ENCODE data around the gene ESD.
"Not testable (repeated sequence)": the region's sequence is repeated elsewhere in the genome, so short reads cannot be mapped to it uniquely, and the experiment has no call there.

Gene ESD, protein sequence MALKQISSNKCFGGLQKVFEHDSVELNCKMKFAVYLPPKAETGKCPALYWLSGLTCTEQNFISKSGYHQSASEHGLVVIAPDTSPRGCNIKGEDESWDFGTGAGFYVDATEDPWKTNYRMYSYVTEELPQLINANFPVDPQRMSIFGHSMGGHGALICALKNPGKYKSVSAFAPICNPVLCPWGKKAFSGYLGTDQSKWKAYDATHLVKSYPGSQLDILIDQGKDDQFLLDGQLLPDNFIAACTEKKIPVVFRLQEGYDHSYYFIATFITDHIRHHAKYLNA

DNA sequence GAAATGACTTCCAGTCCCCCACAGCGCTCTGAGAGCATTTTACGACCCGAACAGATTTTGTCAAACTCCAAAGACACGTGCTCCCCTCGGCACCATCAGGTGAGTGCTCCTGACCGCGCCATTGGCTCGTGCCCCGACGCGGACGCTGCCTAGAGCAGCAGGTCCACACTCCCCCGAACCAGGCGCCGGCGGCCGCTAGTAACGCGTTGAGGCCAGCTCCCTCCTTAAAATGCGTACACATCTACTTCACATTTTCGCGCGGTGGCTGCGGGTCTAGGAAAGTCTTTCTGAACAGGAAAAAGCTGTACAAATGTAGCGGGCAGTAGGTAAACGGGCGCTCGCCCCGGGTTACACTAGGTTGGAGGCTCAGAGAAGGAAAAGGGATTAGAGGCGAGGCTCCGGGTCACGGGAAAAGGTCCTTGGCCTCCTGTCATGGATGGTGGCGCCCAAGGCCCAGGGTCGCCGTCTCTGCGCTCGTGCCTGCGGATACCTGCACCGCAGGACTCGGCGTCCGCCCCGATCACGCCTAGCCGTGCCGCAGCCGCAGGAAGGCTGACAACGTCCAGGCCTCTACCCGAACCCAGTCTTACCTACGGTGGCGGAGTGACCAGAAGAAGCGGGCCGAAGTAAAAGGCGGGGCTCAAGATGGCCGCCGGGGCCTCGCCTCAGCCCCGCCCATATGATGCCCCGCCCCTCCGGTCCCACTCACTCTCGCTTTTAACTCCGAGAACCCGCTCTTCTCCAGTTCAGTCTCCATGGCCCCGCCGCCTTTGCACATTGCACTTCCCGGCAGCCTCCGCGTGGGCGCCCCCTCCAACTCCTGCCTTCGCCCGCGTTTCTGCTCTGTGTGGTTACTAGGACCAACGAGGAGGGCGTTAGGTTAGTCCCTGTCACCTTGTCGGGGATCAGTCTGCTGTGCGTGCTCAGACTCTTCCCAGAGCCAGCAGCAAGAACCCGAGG, at the start of gene ESD:
TSS of gene ESD (minus strand) at position 647 of the 960 bp plus-strand sequence. CDS start 5,748 bp downstream, outside the sequence.
- peak; percentile 94 for DNase-seq

GRCh38 chr13:46846726-46847125, 49.8 kb upstream of the ESD start:
- DNase-seq = no peak

GRCh38 chr13:46845146-46845545, 48.2 kb upstream of the ESD start:
- no peak for DNase-seq

GRCh38 chr13:46844431-46844830, 47.5 kb upstream of the ESD start:
- no peak for DNase-seq

- no peak for DNase-seq
Observed at GRCh38 chr13:46839399-46839798, 42.4 kb upstream of the ESD start.

- no peak for DNase-seq
Observed at GRCh38 chr13:46834657-46835056, 37.7 kb upstream of the ESD start.

- peak; percentile 3 for DNase-seq
Observed at GRCh38 chr13:46831588-46832194, 34.7 kb upstream of the ESD start.

DNA sequence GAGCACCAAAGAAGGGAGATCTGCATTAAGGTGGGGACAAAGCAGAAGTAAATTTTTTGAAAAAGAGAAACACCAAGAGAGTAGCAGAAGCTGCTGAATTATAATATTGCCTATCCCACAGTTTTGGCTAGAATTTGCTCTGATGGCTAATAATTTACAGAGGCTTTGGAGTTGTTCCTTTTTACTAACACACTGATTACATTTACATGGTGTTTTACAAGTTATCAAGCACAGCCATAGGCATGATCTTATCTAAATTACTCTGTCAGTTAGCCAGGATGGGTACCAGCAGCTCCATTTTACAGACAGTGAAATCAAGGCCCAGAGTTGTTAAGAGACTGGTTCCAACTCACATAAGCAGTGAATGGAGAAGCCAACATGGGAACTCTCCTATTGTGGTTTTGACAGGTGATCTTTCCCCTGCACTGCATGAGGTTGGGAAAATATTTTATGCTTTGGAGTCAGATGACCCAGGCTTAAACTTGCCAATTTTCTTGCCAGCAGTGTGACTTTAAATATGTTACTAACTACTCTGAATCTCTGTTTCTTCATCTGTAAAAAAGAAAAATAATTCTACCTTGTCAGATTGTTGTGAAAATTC, 33.5 kb upstream of the ESD start:
- DNase-seq = no peak

DNA sequence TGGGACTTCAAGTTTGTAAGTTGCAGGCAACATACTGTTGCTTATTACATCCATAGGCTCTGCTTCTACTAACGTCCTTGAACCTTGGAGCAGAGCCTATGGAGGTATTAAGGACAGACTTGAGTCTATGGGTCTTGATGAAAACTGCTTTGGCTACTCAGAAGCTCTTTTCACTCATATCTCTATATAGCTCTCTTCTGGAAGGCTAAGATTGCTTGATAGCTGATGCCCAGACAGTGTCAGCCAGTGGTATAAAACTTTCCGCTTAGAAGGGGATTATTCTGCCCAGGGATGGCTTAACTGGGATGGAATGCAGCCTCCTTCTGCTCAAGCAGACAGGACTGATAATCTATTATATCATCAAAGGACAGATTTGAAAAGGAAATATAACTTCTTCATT, 25.6 kb upstream of the ESD start:
- DNase-seq = no peak

DNA sequence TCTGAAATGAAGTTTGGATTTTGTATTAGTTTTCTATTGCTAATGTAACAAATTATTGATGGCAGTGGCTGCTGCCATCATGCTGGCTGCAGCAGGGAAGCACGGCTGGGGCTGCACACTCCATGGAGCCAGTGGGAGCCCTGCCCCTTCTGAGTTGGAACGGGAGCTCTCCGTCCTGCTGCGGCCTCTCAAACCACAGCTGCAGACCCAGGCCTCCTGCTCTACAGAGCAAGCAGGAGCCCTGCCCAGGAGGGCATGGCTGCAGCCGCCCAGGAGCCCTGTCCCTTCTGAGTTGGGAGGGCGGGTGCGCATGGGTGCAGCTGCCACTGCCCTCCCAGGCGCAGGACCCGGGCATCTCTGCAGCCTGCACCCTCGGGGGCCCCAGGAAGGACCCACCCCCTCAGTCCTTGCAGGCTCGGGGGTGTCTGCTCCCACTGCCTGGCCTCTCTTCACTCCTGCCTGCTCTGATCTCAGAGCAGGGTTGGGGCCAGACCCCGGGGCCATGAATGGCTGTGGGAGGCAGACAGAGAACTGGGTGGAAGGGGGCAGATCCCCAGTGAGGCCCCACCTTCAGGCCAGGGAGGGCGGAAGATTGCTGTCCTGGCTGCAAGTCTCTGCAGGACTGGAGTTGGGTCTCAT, 21.0 kb upstream of the ESD start:
- no peak for DNase-seq

DNA sequence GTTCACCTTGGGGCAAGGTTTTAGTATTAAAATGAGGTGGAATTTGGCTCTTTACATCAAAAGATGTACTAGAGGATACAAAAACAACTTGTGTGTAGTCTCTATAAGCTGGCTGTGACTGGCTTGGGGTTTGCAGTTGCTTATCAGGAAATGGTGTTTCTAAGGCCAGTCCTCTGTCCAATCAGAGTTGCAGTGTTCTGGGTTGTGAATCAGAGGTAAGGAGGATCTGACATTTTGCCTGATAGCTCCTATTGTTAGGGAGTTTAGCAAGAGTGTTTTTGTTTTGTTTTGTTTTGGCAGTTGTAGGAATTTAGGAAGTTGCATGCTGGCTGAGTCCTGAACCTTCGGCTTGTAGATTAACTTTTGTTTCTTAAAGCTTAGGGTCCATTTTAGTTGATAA, 20.1 kb upstream of the ESD start:
- DNase-seq = no peak

DNA sequence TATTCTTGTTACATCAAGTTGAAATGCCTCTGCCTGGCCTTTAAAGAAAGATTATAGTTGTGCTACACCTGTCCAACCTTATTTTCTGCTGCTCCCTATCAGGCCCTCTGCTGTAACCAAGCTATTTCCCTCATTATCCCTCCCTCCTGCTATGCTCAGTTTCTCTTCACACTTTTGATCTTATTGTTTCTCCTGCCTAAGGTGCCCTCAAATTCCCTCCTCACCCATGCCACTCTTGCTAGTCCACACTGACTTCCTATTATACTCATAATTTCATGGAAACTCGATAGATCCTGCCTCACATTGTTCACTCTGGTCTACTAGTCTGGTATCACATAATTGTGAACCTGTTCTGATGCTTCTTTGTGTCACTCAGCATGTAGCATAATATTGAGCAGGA, 19.4 kb upstream of the ESD start:
- no peak for DNase-seq

DNA sequence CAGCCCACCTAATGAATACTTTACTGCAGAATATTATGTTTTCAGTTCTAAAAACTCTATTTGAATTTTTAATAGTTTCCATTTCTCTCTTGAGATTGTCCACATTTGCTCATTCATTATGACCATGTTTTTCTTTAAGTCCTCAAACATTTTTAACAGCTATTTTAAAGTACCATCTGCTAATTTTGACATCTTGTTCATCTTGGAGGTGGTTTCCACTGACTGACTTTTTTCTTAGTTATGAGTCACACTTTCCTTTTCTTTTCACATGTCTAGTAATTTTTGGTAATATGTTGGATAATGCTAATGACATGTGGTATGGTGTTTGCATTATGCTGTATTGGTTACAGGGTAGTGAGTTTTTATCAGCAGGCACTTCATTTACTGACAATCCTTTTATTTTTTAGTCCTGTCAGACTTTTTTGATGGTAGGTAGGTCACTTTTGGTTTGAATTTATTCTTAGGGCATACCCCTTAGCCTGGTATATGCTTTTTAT, 15.4 kb upstream of the ESD start:
- DNase-seq = no peak

- DNase-seq = no peak
Observed at GRCh38 chr13:46810440-46810839, 13.5 kb upstream of the ESD start.

DNA sequence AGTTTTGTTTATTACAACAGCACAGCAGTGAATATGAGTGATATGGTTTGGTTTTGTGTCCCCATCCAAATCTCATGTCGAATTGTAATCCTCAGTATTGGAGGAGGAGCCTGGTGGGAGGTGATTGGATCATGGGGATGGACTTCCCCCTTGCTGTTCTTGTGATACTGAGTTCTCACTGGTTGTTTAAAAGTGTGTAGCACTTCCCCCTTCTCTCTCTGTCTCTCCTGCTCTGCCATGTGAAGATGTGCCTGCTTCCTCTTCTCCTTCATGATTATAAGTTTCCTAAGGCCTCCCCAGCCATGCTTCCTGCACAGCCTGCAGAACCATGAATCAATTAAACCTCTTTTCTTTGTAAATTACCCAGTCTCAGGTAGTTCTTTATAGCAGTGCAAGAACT, 8.0 kb upstream of the ESD start:
- not testable (repeated sequence) for DNase-seq

DNA sequence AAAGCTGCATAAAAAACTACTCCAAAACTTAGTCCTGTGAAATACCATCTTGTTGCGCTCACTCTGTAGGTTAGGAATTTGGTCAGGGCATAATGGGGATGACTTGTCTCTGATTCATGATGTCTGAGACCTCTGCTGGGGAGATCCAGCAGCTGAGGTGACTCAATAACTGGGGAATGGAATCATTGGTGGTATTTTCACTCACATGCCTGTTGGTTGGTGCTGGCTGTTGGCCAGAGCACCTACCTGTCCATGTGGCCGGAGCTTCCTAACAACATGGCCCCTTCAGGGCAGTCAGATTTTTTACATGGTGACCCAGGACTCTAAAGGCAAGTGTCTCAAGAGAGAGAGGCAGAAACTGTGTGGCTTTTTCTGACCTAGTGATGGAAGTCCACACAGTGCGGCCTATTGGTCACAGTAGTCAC, 7.4 kb upstream of the ESD start:
- DNase-seq = no peak

GRCh38 chr13:46803586-46803985, 6.6 kb upstream of the ESD start:
- no peak for DNase-seq

- DNase-seq = no peak
Observed at GRCh38 chr13:46801858-46802257, 4.9 kb upstream of the ESD start.

GRCh38 chr13:46799139-46799538, 2.2 kb upstream of the ESD start:
- DNase-seq = no peak

GRCh38 chr13:46797501-46798237, 708 bp upstream of the ESD start:
- no peak for DNase-seq

DNA sequence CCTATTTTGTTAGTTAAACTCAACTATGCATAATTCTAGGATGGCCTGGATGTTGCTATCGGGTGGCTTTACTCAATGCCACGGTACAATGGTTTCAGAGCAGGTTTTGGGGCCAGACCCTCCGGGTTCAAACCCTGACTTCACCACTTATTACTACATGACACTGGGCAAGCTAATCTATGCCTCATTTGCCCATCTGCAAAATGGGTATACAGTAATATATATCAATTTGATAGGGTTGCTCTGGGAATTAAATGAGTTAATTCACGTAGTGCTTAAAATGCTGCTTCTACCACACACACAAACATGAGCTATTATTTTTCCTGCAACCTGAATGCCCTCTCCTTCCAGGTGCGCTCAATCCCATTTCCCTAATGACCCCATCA, 839 bp downstream of the ESD start:
- no peak for DNase-seq

GRCh38 chr13:46795321-46795720, 1.6 kb downstream of the ESD start:
- DNase-seq = no peak

Measured in stimulated activated CD4-positive, alpha-beta T cell treated with anti-CD3 and anti-CD28 coated beads, Interleukin-1b, Interleukin-23, amount 100 ng/mL, for 48 hours (primary cell).